HUES48 (cell line): ENCODE results near the gene DNAJA2.

Experiments used
- H3K27ac ChIP-seq: one replicate; pipeline ENCODE4 v1.7.0; 2013; ENCODE audit warnings: low read depth, low read length, inconsistent platforms
- H3K27me3 ChIP-seq: 2 replicates; pipeline ENCODE4 v1.6.1; 2013; ENCODE audit warnings: mild to moderate bottlenecking, low read length; ENCODE audit not compliant: control insufficient read depth, insufficient read depth
- H3K36me3 ChIP-seq: 2 replicates; pipeline ENCODE4 v1.6.1; 2013; ENCODE audit warnings: low read length; ENCODE audit not compliant: control insufficient read depth, insufficient read depth
- H3K4me1 ChIP-seq: 2 replicates; pipeline ENCODE4 v1.6.1; 2013; ENCODE audit warnings: mild to moderate bottlenecking, low read length; ENCODE audit not compliant: control insufficient read depth, insufficient read depth
- H3K4me3 ChIP-seq: 2 replicates; pipeline ENCODE4 v1.5.1; 2013; ENCODE audit warnings: mild to moderate bottlenecking, low read depth, low read length
- H3K9ac ChIP-seq: 2 replicates; pipeline ENCODE4 v1.6.1; 2013; ENCODE audit warnings: mild to moderate bottlenecking, low read depth, low read length, moderate library complexity
- H3K9me3 ChIP-seq: 2 replicates; pipeline ENCODE4 v1.6.1; 2013; ENCODE audit warnings: low read length; ENCODE audit not compliant: control insufficient read depth, insufficient read depth

The DNAJA2 gene

GRCh38 chr16:46911650-46912049 is 61.8 kb downstream of the DNAJA2 start:
- Histone ChIP-seq H3K27me3 (no peaks in the 10 kb centered on the region), H3K27ac (no peak overlapping the region), H3K9me3 (no peaks in the 10 kb centered on the region), H3K4me1 (no peaks in the 10 kb centered on the region), H3K36me3 (peaks cover 79% of the 10 kb centered on the region), H3K9ac (no peak overlapping the region), H3K4me3 (no peak overlapping the region)

- Histone ChIP-seq H3K4me1 (no peaks in the 10 kb centered on the region), H3K9me3 (no peaks in the 10 kb centered on the region), H3K27me3 (no peaks in the 10 kb centered on the region), H3K4me3 (no peak overlapping the region), H3K36me3 (peaks cover 82% of the 10 kb centered on the region), H3K27ac (no peak overlapping the region), H3K9ac (no peak overlapping the region)
Measured at GRCh38 chr16:46911038-46911437, 62.4 kb downstream of the DNAJA2 start.

DNA sequence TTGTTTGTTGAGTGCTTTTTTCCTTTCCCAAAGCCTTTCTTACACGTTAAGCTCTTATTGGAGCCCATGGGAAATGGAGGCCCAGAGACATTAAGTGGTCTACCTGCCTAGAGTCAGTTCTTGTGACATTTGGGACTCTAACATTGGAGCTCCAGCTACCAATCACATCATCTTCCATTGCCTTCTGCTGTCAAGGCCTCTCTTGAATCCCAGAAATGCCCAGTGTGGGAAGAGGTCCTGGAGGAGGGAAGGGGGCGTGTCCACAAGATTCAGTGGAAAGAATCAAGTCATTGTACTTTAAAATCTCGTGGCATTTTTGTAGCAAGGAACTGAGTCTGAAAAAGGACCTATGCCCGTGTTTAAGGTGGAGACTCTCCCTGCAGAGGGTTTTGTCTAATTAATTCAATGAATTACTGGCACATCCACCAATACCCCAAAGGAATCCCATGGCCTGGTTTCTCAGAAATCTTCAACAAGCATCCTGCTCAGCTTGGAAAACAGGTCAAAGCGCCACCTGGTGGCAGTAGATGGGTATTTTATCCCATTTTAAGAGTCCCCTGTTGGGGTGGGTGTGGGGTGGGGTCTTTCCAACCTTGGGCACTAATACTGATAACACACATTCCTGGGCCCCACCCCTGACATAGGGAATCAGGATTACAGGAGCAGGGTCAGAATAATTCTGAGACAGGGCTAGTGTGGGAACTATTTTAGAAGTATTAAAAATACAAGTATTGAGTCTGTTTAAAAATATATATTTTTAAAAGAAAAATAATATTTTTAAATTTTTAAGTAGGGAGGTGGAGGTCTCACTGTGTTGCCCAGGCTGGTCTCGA is 64.7 kb downstream of the DNAJA2 start:
- Histone ChIP-seq H3K9ac (no peak overlapping the region), H3K27ac (no peak overlapping the region), H3K27me3 (no peaks in the 10 kb centered on the region), H3K36me3 (peaks cover 72% of the 10 kb centered on the region), H3K4me3 (no peak overlapping the region), H3K9me3 (no peaks in the 10 kb centered on the region), H3K4me1 (no peaks in the 10 kb centered on the region)

GRCh38 chr16:46907061-46907774 is 66.3 kb downstream of the DNAJA2 start:
- H3K9ac ChIP-seq = no peak overlapping the region
- peaks cover 67% of the 10 kb centered on the region for H3K36me3 ChIP-seq
- no peak overlapping the region for H3K4me3 ChIP-seq
- H3K27ac ChIP-seq = no peak overlapping the region
- no peaks in the 10 kb centered on the region for H3K4me1 ChIP-seq
- no peaks in the 10 kb centered on the region for H3K9me3 ChIP-seq
- H3K27me3 ChIP-seq = no peaks in the 10 kb centered on the region

DNA sequence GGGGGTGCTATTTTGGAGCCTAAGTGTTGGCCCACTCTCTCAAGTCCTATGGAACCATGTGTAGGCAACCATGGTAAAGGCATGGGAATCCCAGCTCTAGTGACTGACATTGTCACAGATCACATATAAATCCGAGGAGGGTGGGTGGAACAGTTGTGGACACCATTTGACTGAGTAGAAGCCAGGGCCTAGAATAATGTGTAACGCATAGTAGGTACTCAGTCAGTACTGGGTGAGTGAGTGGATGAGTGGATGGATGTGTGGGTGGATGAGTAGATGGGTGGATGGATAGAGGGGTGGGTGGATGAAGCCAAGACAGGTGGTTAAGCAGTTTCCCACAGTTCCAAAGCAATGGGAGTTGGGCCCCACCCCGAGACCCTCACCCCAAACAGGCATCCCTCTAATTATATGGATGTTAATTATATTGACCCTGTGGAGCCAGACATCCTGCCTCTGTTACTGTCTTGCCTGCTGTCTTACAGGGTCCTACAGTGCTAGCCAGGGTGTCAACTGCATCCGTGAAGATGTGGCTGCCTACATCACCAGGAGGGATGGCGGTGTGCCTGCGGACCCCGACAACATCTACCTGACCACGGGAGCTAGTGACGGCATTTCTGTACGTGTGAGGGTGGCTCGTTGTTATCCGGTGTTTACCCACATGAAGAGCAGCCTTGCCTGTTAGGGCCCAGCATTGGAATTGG is 67.0 kb downstream of the DNAJA2 start:
- H3K4me1 ChIP-seq = no peaks in the 10 kb centered on the region
- no peaks in the 10 kb centered on the region for H3K9me3 ChIP-seq
- H3K36me3 ChIP-seq = peaks cover 66% of the 10 kb centered on the region
- no peak overlapping the region for H3K27ac ChIP-seq
- H3K4me3 ChIP-seq = no peak overlapping the region
- H3K9ac ChIP-seq = no peak overlapping the region
- H3K27me3 ChIP-seq = no peaks in the 10 kb centered on the region
